Activated CD4-positive, alpha-beta T cell treated with anti-CD3 and anti-CD28 coated beads, Interleukin-2, amount 50 U/mL, for 1 hour (primary cell): ENCODE data around the gene CATSPERD.
"Not testable (repeated sequence)": the region's sequence is repeated elsewhere in the genome, so short reads cannot be mapped to it uniquely, and the experiment has no call there.

ENCODE experiments used
- DNase-seq: peaks from one replicate; pipeline ENCODE4 v3.0.0-alpha.2; 2020

CATSPERD gene

GRCh38 chr19:5743630-5744029, 23.2 kb downstream of the CATSPERD start:
- DNase-seq: no peak

DNA sequence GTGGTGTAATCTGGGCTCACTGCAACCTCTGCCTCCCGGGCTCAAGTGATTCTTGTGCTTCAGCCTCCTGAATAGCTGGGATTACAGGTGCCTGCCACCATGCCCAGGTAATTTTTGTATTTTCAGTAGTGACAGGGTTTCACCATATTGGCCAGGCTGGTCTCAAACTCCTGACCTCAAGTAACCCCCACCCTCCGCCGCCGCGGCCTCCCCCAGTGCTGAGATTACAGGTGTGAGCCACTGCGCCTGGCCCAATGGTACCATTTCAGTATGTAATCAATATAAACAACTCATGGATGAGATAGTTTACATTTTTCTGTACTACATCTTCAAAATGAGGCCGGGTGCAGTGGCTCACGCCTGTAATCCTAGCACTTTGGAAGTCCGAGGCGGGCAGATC, 24.6 kb downstream of the CATSPERD start:
- DNase-seq: not testable (repeated sequence)

GRCh38 chr19:5748920-5749319, 28.5 kb downstream of the CATSPERD start:
- DNase-seq: not testable (repeated sequence)

DNA sequence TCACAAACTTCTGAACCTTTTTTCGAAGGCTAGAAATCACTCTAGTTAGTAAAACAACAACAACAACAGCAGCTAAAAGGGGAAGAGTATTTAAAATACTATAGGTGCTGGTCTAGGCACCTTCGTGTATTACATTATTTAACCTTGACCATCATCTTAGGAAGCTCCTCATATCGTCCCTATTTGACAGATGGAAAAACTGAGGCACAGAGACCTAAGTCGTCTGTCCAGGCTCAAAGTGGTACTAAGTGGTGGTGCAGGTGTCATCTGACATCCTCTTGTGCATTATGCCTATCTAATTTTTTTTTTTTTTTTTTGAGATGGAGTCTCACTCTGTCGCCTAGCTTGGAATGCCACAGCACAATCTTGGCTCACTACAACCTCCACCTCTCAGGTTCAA, 29.1 kb downstream of the CATSPERD start:
- DNase-seq: no peak

DNA sequence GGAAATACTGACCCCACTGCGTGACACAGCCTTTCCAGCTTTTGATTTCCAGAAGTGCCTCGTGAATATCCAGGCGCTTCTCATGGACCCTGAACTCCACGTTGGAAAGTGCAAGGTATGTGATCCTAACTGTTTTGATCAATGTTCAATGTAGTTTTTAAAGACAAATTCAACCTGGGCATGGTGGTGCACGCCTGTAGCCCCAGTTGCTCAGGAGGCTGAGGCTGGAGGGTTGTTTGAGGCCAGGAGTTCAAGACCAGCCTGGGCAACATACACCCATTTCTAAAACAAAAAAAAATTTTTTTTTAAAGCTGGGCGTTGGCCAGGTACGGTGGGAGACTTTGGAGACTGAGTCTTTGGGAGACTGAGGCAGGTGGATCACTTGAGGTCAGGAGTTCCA, 31.3 kb downstream of the CATSPERD start:
- no peak for DNase-seq

DNA sequence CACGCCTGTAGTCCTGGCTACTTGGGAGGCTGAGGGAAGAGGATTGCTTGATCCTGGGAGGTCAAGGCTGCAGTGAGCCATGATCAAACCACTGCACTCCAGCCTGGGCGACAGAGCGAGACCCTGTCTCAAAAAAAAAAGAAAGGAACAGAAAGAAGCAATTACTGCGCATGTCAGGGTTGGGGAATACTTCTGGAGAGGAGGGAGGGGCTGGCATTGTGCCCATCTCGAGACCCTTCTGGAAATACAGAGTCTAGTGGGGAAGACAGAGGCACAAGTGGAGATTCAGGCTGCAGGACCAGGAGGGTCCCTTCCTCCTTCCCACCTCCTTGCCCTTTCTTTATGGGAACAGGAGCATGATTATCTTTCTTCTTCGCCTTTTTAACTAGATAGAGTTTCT, 33.3 kb downstream of the CATSPERD start:
- no peak for DNase-seq

DNA sequence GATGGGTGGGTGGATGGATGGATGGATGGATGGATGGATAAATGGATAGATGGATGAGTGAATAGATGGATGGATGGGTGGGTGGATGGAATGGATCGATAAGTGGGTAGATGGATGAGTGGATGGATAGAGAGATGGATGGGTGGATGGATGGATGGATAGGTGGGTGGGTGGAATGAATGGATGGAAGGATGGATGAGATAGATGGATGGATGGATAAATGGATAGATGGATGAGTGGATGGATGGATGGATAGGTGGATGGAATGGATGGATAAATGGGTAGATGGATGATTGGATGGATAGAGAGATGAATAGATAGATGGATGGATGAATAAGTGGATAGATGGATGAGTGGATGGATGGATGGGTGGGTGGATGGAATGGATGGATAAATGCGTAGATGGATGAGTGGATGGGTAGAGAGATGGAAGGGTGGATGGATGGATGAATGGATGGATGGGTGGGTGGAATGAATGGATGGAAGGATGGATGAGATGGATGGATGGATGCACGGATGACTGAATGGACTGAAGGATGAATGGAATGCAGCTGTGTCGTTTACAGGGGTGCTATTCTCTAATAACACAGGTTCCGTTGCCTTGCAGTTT, 42.3 kb downstream of the CATSPERD start:
- no peak for DNase-seq

- no peak for DNase-seq
Observed at GRCh38 chr19:5765220-5765619, 44.8 kb downstream of the CATSPERD start.

- no peak for DNase-seq
Observed at GRCh38 chr19:5767949-5768348, 47.5 kb downstream of the CATSPERD start.

DNA sequence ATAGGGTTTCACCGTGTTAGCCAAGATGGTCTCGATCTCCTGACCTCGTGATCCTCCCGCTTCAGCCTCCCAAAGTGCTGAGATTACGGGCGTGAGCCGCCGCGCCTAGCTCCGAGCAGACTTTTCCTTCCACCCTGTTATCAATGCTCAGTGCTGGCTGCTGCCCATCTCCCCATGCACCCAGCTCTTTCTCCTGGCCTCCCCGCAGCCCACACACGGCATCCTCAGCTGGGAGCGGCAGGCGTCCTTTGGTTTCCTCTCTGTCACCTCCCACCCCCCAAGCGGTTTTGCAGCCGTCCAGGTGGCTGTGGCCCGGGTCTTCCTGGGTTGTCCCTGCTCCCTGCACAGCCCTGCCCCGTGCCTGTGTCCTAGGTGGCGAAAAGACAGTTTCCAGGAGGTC, 52.0 kb downstream of the CATSPERD start:
- DNase-seq: no peak

DNA sequence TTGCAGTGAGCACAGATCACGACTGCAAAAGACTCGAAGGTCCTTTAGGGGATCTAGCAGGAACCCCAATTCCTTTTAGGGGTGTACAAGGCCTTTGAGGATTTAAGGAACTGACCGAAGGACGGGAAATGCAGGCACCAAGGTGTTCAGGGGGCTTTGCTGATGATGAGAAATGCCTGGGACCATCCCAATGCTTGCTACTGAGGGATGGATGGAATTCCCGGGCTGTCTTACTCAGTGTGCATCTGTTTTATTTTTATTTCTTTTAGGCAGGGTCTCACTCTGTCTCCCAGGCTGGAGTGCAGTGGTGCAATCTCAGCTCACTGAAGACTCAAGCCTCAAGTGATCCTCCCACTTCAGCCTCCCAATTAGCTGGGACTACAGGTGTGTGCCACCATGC, 52.8 kb downstream of the CATSPERD start:
- DNase-seq: no peak

DNA sequence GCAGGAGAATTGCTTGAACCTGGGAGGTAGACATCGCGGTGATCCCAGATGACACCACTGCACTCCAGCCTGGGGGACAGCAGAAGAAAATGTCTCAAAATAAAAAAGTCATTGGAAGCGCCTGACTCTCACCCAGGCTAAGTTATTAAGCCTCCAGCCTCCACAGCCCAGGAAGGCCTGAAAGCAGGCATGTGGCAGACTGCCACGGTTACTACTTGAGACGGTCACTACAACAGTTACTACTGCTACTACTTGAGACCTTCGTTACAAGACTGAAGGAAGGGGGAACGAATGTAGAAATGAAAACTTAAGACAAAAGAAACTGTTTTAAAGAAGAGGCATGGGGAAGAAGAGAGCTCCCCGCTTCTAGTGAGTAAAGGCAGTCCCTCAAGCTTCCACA, 54.5 kb downstream of the CATSPERD start:
- no peak for DNase-seq

GRCh38 chr19:5775668-5776309, 55.4 kb downstream of the CATSPERD start:
- no peak for DNase-seq

DNA sequence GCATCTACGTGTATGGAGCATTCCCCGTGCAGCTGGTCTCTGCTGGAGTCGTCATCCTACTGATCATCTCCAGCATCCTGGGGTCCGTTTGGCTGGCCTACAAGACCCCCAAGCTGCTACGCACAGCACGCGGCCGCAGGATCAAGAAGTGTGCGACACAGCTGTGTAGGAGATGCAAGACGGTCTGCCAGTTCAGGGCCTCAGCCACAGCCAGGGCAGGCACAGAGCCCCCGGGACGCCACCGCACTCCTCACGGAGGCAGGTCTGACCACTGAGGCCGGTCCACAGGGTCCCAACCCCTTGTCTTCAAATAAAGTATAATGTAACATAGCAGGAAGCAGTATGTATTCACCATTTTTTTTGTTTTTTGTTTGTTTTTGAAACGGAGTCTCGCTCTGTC, 58.0 kb downstream of the CATSPERD start:
- no peak for DNase-seq

DNA sequence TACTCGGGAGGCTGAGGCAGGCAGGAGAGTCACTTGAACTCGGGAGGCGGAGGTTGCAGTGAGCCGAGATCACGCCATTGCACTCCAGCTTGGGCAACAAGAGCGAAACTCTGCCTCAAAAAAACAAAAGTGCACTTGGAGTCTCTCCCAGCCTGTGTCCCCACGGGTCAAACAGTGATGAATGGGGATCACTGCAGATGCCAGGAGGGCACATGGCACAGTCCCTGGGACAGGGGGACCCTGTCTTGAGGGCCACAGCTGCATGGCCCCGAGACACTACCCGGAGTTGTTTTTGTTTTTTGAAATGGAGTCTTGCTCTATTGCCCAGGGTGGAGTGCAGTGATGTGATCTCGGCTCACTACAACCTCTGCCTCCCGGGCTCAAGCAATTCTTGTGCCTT, 60.5 kb downstream of the CATSPERD start:
- DNase-seq: not testable (repeated sequence)

GRCh38 chr19:5782322-5782721, 61.9 kb downstream of the CATSPERD start:
- no peak for DNase-seq

- DNase-seq: no peak
Observed at GRCh38 chr19:5782945-5783919, 62.8 kb downstream of the CATSPERD start.

DNA sequence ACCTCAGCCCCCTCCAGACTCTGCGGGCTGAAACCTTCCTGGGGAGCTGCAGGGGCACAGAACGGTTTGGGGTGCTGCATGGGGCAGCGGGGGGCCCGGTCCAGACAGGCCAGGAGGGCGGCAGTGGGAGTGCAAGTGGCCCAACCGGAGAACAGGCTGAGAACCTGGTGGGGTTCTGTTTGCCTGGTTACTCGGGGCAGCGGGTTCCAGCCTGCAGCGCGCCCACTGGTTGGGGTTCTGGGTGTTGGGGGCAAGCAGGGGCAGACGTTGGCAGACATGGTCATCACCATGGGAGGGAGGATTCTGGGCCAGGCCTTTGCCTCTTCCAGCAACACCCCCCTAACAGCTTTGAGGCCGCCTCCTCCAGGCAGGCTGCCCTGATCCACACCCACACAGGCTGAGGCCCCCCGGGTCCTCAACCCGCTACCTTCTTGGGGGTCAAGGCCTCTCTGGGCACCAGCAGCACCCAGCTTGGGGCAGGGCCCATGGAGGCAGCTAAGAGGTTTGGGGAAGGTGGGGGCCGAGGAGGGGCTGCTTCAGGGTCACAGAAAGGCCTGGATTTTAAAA, 64.2 kb downstream of the CATSPERD start, which contains the start of gene PRR22:
TSS of gene PRR22 (minus strand) at position 166 of the 567 bp plus-strand sequence. CDS start at position 80, 86 bp downstream.
- no peak for DNase-seq

DNA sequence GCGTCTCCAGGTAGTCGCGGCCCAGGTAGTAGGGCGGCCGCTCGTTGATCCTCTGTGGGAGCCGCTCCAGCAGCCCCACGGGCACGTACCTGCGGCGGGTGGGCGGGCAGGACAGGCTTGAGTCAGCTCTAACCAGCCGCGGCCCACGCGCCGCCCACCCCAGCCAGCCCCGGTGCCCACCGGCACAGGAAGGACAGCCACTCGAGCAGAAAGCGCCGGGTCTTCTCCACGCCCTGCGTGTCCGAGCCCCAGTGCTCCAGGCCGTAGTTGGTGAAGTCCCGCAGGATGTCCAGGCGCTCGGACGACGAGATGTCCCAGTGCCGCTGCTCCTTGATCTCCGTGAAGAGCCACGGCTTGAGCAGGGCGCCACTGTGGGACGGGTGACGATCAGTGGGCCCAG, 65.0 kb downstream of the CATSPERD start:
- no peak for DNase-seq

GRCh38 chr19:5786593-5787408, 66.4 kb downstream of the CATSPERD start:
- no peak for DNase-seq

GRCh38 chr19:5787409-5788182, 67.2 kb downstream of the CATSPERD start:
- DNase-seq: no peak

DNA sequence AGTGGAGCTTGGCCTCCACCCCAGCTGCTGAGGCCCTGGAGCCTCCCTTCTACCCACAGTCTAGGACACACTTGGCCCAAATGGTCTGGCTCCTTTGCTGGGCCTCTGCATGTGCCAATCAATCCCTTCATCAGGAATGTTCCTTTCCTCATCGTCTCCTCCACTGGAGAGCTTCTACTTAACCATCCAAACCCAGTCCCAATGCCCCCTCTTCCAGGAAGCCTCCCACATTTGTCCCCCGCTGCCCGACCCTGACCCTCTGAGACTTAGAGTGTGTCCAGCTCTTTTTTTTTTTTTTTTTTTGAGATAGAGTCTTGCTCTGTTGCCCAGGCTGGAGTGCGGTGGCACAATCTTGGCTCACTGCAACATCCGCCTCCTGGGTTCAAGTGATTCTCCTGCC, 68.0 kb downstream of the CATSPERD start:
- no peak for DNase-seq
